OCI-LY3 (cell line): Measurements from ENCODE around the gene FAM53B.

Source experiments
- H2AFZ ChIP-seq: fragments of 200-600, 300-600 bp; shearing (Covaris generic); 2 replicates; pipeline ENCODE4 v1.6.0; 2014; ENCODE audit warnings: antibody characterized with exemption, low read depth, low read length
- H3K27ac ChIP-seq: fragments of 200-600, 300-600 bp; sonication (generic); 2 replicates; pipeline ENCODE4 v1.5.1; 2014; ENCODE audit warnings: mild to moderate bottlenecking, low read length, moderate library complexity, mixed read lengths
- H3K27me3 ChIP-seq: fragments of 200-600, 300-600 bp; sonication (generic); 2 replicates; pipeline ENCODE4 v1.6.1; 2014; ENCODE audit warnings: low read depth, low read length, mixed read lengths
- H3K36me3 ChIP-seq: fragments of 200-600, 300-600 bp; sonication (generic); replicated peaks from 2 replicates; pipeline ENCODE3; 2014; ENCODE audit warnings: low read depth, low read length, mixed read lengths
- H3K4me1 ChIP-seq: fragments of 300-600, 200-600 bp; sonication (generic); 2 replicates; pipeline ENCODE4 v1.6.1; 2014; ENCODE audit warnings: low read length, mixed read lengths
- H3K4me2 ChIP-seq: fragments of 200-600, 300-600 bp; sonication (generic); 2 replicates; pipeline ENCODE4 v1.6.1; 2014; ENCODE audit warnings: low read length, mixed read lengths
- H3K4me3 ChIP-seq: fragments of 300-600, 200-600 bp; sonication (generic); 2 replicates; pipeline ENCODE4 v1.5.1; 2014; ENCODE audit warnings: antibody characterized with exemption, mild to moderate bottlenecking, low read length, moderate library complexity
- H3K79me2 ChIP-seq: fragments of 300-600, 200-600 bp; shearing (Covaris generic); 2 replicates; pipeline ENCODE4 v1.6.1; 2014; ENCODE audit warnings: mild to moderate bottlenecking, low read length, mixed read lengths
- H3K9ac ChIP-seq: fragments of 300-600, 200-600 bp; shearing (Covaris generic); 2 replicates; pipeline ENCODE4 v1.6.0; 2014; ENCODE audit warnings: mild to moderate bottlenecking, low read length, moderate library complexity
- H3K9me3 ChIP-seq: fragments of 200-600, 300-600 bp; shearing (Covaris generic); 2 replicates; pipeline ENCODE4 v1.6.1; 2014; ENCODE audit warnings: low read length, mixed read lengths; ENCODE audit not compliant: insufficient read depth
- H4K20me1 ChIP-seq: fragments of 200-600, 300-600 bp; sonication (generic); 2 replicates; pipeline ENCODE4 v1.6.1; 2016; ENCODE audit warnings: low read length, mixed read lengths; ENCODE audit not compliant: insufficient read depth
- CTCF ChIP-seq: fragments of 200-600, 300-600 bp; sonication (generic); IDR thresholded peaks from 2 replicates; pipeline ENCODE4 v1.5.1; 2014; ENCODE audit warnings: antibody characterized with exemption, low read length, low read depth
- EZH2phosphoT487 ChIP-seq: fragments of 200-600 bp; shearing (Covaris generic); IDR thresholded peaks from 2 replicates; pipeline ENCODE4 v1.6.1; 2018; ENCODE audit warnings: antibody characterized with exemption, mixed run types, low read depth

FAM53B gene

GRCh38 chr10:124708922-124709520, 35.2 kb downstream of the FAM53B start:
- Histone ChIP-seq H3K9me3 (no peaks in the 10 kb centered on the region), H3K27me3 (no peaks in the 10 kb centered on the region), H3K27ac (no peak overlapping the region), H3K36me3 (peaks cover 18% of the 10 kb centered on the region), H3K9ac (no peak overlapping the region), H4K20me1 (peaks cover 37% of the 10 kb centered on the region), H3K4me2 (no peak overlapping the region), H3K4me3 (no peak overlapping the region), H3K79me2 (peaks cover 45% of the 10 kb centered on the region), H3K4me1 (peaks cover 3% of the 10 kb centered on the region), H2AFZ (no peak overlapping the region)
- no peak for TF ChIP-seq EZH2phosphoT487
- TF ChIP-seq CTCF, result no peak

DNA sequence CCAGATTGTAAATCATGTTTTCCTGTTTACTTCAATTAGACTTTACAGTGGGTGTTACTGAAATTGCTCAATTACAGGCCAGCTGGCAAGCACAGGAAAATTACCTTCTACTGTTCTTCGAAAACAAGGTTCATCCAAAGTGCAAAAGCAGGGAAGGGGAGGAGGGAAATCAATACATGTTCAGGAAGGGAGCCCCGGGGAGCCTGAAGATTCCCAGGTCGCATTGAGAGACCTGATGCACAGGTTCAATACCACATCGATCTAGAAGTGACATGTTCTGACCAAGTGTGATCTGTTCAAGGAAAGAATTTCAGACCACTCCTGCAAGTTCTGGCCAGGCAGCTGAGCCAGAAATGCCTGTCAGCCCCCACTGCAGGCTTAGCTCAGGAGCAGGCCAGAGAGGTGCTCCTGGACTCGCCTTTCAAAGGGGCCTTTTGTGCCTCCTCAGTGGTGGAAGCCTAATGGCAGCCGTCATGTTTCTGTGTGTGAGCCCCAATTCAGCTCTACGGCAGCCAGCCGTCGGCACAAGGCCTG, 35.9 kb downstream of the FAM53B start:
- no peak overlapping the region for H3K4me3 ChIP-seq
- peaks cover 40% of the 10 kb centered on the region for H4K20me1 ChIP-seq
- H3K79me2 ChIP-seq, result peaks cover 39% of the 10 kb centered on the region
- H3K4me2 ChIP-seq, result no peak overlapping the region
- peaks cover 21% of the 10 kb centered on the region for H3K36me3 ChIP-seq
- no peak overlapping the region for H3K27ac ChIP-seq
- no peaks in the 10 kb centered on the region for H3K9me3 ChIP-seq
- TF ChIP-seq CTCF (no peak), EZH2phosphoT487 (no peak)
- H3K27me3 ChIP-seq, result no peaks in the 10 kb centered on the region
- H3K9ac ChIP-seq, result no peak overlapping the region
- no peaks in the 10 kb centered on the region; the same call in 1 of the 2 replicates for H3K4me1 ChIP-seq
- no peak overlapping the region for H2AFZ ChIP-seq

DNA sequence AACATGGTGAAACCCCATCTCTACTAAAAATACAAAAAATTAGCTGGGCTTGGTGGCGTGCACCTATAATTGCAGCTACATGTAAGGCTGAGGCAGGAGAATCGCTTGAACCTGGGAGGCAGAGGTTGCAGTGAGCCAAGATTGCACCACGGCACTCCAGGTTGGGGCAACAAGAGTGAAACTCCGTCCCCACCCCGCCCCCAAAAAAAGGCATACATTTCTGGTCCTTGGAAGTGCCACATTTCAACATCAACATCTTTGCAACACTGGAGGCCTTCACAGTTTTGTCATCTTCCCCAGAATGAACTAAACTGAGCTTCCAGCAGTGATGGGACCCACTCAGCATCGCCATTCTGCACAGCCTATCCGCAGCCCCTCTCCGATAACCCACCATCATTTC, 36.6 kb downstream of the FAM53B start:
- Histone ChIP-seq H3K79me2 (peaks cover 31% of the 10 kb centered on the region), H3K36me3 (peaks cover 22% of the 10 kb centered on the region), H2AFZ (no peak overlapping the region), H3K27me3 (no peaks in the 10 kb centered on the region), H3K4me3 (no peak overlapping the region), H3K4me1 (no peaks in the 10 kb centered on the region; the same call in 1 of the 2 replicates), H3K9ac (no peak overlapping the region), H4K20me1 (peaks cover 36% of the 10 kb centered on the region), H3K27ac (no peak overlapping the region), H3K9me3 (no peaks in the 10 kb centered on the region), H3K4me2 (no peak overlapping the region)
- TF ChIP-seq CTCF (no peak), EZH2phosphoT487 (no peak)

GRCh38 chr10:124707144-124707467, 37.1 kb downstream of the FAM53B start:
- Histone ChIP-seq H3K27ac (no peak overlapping the region), H2AFZ (no peak overlapping the region), H3K9ac (no peak overlapping the region), H3K9me3 (no peaks in the 10 kb centered on the region), H3K4me1 (no peaks in the 10 kb centered on the region; the same call in 1 of the 2 replicates), H3K36me3 (peaks cover 25% of the 10 kb centered on the region), H3K4me2 (no peak overlapping the region), H4K20me1 (peaks cover 34% of the 10 kb centered on the region), H3K27me3 (no peaks in the 10 kb centered on the region), H3K4me3 (no peak overlapping the region), H3K79me2 (peaks cover 29% of the 10 kb centered on the region)
- TF ChIP-seq CTCF, result no peak
